HEK293 (cell line): Measurements from ENCODE around the gene MRRF.

ENCODE experiments used
- CTCF ChIA-PET: fragments of 350-600 bp; formaldehyde crosslinking; extraction: SDS; loops from one replicate; lab custom pipeline; 2021; ENCODE audit warnings: antibody characterized with exemption; lab: Yijun Ruan, JAX
- POLR2A ChIA-PET: fragments of 300-600 bp; formaldehyde crosslinking; extraction: SDS; loops from one replicate; lab custom pipeline; 2020; ENCODE audit warnings: antibody characterized with exemption, inconsistent platforms; lab: Yijun Ruan, JAX
- H3K27ac ChIP-seq: fragments of 200-500 bp; sonication (Bioruptor generic); 2 replicates; pipeline ENCODE4 v1.5.1; 2014; ENCODE audit warnings: low read depth, low read length, control low read depth, inconsistent platforms; ENCODE audit errors: extremely low read depth
- H3K36me3 ChIP-seq, 2 experiments: fragments of 200-500 bp in 1 of 2; sonication (Bioruptor generic) in 1 of 2; 1 replicate in 1 of 2; 2 replicates in 1 of 2; pipeline ENCODE4 v1.5.1; 2014 to 2017; ENCODE audit warnings: inconsistent platforms in 2 of 2, low read length in 2 of 2; ENCODE audit not compliant: control insufficient read depth in 2 of 2, insufficient read depth in 1 of 2
- H3K4me1 ChIP-seq: fragments of 200-500 bp; sonication (Bioruptor generic); 2 replicates; pipeline ENCODE4 v1.5.1; 2014; ENCODE audit warnings: mild to moderate bottlenecking, low read length, inconsistent platforms; ENCODE audit not compliant: control insufficient read depth, insufficient read depth
- H3K4me3 ChIP-seq: 2 replicates; pipeline ENCODE4 v1.5.1; 2011; ENCODE audit warnings: low read depth, mild to moderate bottlenecking, control low read depth, low read length, moderate library complexity
- H3K9me3 ChIP-seq: fragments of 200-500 bp; sonication (Bioruptor generic); 2 replicates; pipeline ENCODE4 v1.5.1; 2014; ENCODE audit warnings: low read depth, low read length, inconsistent platforms; ENCODE audit not compliant: control insufficient read depth, insufficient read depth
- BCL6B ChIP-seq: fragments of 450-650 bp; formaldehyde crosslinking; IDR thresholded peaks from 2 replicates; pipeline ENCODE4 v1.5.1; 2017; ENCODE audit warnings: missing biosample characterization, missing genetic modification characterization
- MZF1 ChIP-seq: fragments of 450-650 bp; formaldehyde crosslinking; IDR thresholded peaks from 2 replicates; pipeline ENCODE4 v1.5.1; 2017; ENCODE audit warnings: missing biosample characterization, missing genetic modification characterization, borderline replicate concordance
- ZNF121 ChIP-seq: fragments of 450-650 bp; formaldehyde crosslinking; IDR thresholded peaks from 2 replicates; pipeline ENCODE4 v1.5.1; 2016; ENCODE audit warnings: missing biosample characterization, missing genetic modification characterization
- ZNF2 ChIP-seq: fragments of 450-650 bp; formaldehyde crosslinking; IDR thresholded peaks from 2 replicates; pipeline ENCODE4 v1.5.1; 2016; ENCODE audit warnings: missing biosample characterization, missing genetic modification characterization
- ZNF398 ChIP-seq: fragments of 450-650 bp; formaldehyde crosslinking; IDR thresholded peaks from 2 replicates; pipeline ENCODE4 v1.5.1; 2017; ENCODE audit warnings: missing biosample characterization, missing genetic modification characterization
- ZNF654 ChIP-seq: fragments of 450-650 bp; formaldehyde crosslinking; IDR thresholded peaks from 2 replicates; pipeline ENCODE4 v1.5.1; 2016; ENCODE audit warnings: low read depth, missing biosample characterization, missing genetic modification characterization
- ZNF660 ChIP-seq: fragments of 450-650 bp; IDR thresholded peaks from 2 replicates; pipeline ENCODE4 v1.5.1; 2018; ENCODE audit warnings: missing biosample characterization, mild to moderate bottlenecking, missing genetic modification characterization
- ZSCAN30 ChIP-seq: fragments of 450-650 bp; IDR thresholded peaks from 2 replicates; pipeline ENCODE4 v1.5.1; 2018; ENCODE audit warnings: missing biosample characterization, mild to moderate bottlenecking, missing genetic modification characterization, moderate library complexity
- ZXDB ChIP-seq: fragments of 450-650 bp; formaldehyde crosslinking; IDR thresholded peaks from 2 replicates; pipeline ENCODE4 v1.5.1; 2016; ENCODE audit warnings: missing biosample characterization, missing genetic modification characterization
- TF ChIP-seq, protein P1 (sequence below): fragments of 450-650 bp; formaldehyde crosslinking; IDR thresholded peaks from 2 replicates; pipeline ENCODE4 v1.5.1; 2016; ENCODE audit warnings: missing biosample characterization, missing genetic modification characterization
- TF ChIP-seq, protein P2 (sequence below): fragments of 450-650 bp; formaldehyde crosslinking; IDR thresholded peaks from 2 replicates; pipeline ENCODE4 v1.5.1; 2016; ENCODE audit warnings: missing biosample characterization, missing genetic modification characterization
- TF ChIP-seq, protein P3 (sequence below): fragments of 450-650 bp; formaldehyde crosslinking; IDR thresholded peaks from 2 replicates; pipeline ENCODE4 v1.5.1; 2016; ENCODE audit warnings: missing biosample characterization, missing genetic modification characterization

The MRRF gene

DNA sequence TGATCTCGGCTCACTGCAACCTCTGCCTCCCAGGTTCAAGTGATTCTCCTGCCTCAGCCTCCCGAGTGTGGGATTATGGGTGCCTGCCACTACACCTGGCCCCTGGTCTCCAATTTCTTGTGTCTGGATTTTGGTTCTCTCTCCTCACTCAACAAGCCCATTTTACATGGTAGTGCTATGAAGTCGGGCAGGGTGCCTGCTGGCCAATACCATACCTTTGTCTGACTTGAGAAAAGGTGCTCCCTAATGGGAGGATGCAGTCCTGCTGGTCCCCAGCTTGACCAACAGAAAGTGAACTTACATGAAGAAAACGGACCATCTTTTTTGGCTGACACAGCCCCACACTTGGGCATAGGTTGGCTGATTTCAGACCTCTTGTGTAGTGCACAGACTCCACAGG lies 84.5 kb downstream of the MRRF start:
- no peak overlapping the region for H3K4me3 ChIP-seq
- CTCF ChIA-PET = interaction anchor here (0.7 to 13.3 kb wide), 11 partner anchors 9 to 461 kb away, joined by 3 to 473 read pairs (median 15); no protein-coding TSS in a partner anchor
- no peaks in the 10 kb centered on the region for H3K36me3 ChIP-seq
- no peak for TF ChIP-seq BCL6B (tag by site-specific recombination)
- no peaks in the 10 kb centered on the region for H3K9me3 ChIP-seq
- H3K4me1 ChIP-seq = no peaks in the 10 kb centered on the region
- no peak overlapping the region for H3K27ac ChIP-seq
- POLR2A ChIA-PET = no interaction called here

GRCh38 chr9:122350577-122351355 lies 86.1 kb downstream of the MRRF start:
- no peak overlapping the region for H3K4me3 ChIP-seq
- H3K36me3 ChIP-seq = no peaks in the 10 kb centered on the region
- TF ChIP-seq, protein P1, sequence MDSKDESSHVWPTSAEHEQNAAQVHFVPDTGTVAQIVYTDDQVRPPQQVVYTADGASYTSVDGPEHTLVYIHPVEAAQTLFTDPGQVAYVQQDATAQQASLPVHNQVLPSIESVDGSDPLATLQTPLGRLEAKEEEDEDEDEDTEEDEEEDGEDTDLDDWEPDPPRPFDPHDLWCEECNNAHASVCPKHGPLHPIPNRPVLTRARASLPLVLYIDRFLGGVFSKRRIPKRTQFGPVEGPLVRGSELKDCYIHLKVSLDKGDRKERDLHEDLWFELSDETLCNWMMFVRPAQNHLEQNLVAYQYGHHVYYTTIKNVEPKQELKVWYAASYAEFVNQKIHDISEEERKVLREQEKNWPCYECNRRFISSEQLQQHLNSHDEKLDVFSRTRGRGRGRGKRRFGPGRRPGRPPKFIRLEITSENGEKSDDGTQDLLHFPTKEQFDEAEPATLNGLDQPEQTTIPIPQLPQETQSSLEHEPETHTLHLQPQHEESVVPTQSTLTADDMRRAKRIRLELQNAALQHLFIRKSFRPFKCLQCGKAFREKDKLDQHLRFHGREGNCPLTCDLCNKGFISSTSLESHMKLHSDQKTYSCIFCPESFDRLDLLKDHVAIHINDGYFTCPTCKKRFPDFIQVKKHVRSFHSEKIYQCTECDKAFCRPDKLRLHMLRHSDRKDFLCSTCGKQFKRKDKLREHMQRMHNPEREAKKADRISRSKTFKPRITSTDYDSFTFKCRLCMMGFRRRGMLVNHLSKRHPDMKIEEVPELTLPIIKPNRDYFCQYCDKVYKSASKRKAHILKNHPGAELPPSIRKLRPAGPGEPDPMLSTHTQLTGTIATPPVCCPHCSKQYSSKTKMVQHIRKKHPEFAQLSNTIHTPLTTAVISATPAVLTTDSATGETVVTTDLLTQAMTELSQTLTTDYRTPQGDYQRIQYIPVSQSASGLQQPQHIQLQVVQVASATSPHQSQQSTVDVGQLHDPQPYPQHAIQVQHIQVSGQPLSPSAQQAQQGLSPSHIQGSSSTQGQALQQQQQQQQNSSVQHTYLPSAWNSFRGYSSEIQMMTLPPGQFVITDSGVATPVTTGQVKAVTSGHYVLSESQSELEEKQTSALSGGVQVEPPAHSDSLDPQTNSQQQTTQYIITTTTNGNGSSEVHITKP (tag by site-specific recombination) = 0 out of 2 replicates have a peak, but pooled peaks have one; percentile 17
- TF ChIP-seq ZNF654 (peak; percentile 78), ZNF398 (tag by site-specific recombination) (no peak), MZF1 (no peak), ZXDB (tag by site-specific recombination) (no peak), ZSCAN30 (0 out of 2 replicates have a peak, but pooled peaks have one; percentile 26), ZNF660 (tag by site-specific recombination) (peak; percentile 25; the same call in 1 of the 2 replicates), ZNF2 (tag by site-specific recombination) (0 out of 2 replicates have a peak, but pooled peaks have one; percentile 24), ZNF121 (peak; percentile 85)
- TF ChIP-seq, protein P2, sequence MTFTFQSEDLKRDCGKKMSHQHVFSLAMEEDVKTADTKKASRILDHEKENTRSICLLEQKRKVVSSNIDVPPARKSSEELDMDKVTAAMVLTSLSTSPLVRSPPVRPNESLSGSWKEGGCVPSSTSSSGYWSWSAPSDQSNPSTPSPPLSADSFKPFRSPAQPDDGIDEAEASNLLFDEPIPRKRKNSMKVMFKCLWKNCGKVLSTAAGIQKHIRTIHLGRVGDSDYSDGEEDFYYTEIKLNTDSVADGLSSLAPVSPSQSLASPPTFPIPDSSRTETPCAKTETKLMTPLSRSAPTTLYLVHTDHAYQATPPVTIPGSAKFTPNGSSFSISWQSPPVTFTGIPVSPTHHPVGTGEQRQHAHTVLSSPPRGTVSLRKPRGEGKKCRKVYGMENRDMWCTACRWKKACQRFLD = no peak
- TF ChIP-seq, protein P3, sequence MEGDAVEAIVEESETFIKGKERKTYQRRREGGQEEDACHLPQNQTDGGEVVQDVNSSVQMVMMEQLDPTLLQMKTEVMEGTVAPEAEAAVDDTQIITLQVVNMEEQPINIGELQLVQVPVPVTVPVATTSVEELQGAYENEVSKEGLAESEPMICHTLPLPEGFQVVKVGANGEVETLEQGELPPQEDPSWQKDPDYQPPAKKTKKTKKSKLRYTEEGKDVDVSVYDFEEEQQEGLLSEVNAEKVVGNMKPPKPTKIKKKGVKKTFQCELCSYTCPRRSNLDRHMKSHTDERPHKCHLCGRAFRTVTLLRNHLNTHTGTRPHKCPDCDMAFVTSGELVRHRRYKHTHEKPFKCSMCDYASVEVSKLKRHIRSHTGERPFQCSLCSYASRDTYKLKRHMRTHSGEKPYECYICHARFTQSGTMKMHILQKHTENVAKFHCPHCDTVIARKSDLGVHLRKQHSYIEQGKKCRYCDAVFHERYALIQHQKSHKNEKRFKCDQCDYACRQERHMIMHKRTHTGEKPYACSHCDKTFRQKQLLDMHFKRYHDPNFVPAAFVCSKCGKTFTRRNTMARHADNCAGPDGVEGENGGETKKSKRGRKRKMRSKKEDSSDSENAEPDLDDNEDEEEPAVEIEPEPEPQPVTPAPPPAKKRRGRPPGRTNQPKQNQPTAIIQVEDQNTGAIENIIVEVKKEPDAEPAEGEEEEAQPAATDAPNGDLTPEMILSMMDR (tag by site-specific recombination) = peak; percentile 90
- H3K4me1 ChIP-seq = no peaks in the 10 kb centered on the region
- ChIA-PET CTCF (interaction anchor here (0.5 to 13.3 kb wide), 54 partner anchors 10 to 1688 kb away, joined by 3 to 473 read pairs (median 5); partner anchors contain the start of genes MRRF and RBM18), POLR2A (interaction anchor here (0.6 to 1.1 kb wide), 4 partner anchors 13 to 251 kb away, joined by 3 to 5 read pairs (median 4); partner anchors contain the start of genes MRRF and RBM18)
- no peaks in the 10 kb centered on the region for H3K9me3 ChIP-seq
- H3K27ac ChIP-seq = no peak overlapping the region
